ENCODE data around the gene CNOT11.

GRCh38 chr2:101308432-101309210 lies 55.9 kb downstream of the CNOT11 start, which contains the start of gene RNF149:
- no peak for TF ChIP-seq CTCF (conservative IDR thresholded peaks at IDR 0.05 in 1 of 2, IDR thresholded peaks at IDR 0.05 in 1 of 2; ENCODE audit: extremely low read depth in 1 of 2, insufficient read depth in 1 of 2, low read depth in 1 of 2, low read length in 2 of 2)
- TF ChIP-seq EZH2 (IDR thresholded peaks at IDR 0.05; ENCODE audit: borderline replicate concordance, low read length), result no peak
